ENCODE data around the gene HOXD13.

The HOXD13 gene

DNA sequence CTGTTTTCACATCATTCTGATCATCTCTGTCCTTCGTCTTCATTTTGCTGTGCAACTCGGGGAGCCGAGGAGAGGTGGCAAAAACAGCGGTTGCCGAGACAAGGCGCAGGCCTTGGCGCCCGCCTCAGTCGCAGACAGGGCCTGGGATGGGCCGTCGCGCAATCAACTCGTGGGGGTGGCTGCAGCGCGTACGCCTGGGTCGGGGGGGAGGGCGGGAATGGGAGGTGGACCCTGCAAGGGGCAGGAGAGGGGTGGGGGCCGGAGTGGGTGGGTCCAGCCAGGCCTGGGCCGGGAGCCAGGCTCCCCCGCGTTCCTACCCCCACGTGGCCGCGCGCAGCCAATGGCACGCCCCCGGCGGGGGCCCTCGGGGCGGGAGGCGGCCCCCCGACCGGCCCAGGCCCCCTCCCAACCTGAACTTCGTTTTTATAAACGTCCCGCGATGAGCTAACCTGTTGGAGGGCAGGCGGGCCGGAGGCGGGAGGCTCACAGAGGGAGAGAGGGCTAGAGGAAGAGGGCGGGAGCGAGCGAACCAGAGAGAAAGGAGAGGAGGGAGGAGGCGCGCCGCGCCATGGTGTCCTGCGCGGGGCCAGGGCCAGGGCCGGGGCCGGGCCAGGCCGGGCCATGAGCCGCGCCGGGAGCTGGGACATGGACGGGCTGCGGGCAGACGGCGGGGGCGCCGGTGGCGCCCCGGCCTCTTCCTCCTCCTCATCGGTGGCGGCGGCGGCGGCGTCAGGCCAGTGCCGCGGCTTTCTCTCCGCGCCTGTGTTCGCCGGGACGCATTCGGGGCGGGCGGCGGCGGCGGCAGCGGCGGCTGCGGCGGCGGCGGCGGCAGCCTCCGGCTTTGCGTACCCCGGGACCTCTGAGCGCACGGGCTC, at the start of gene HOXD13:
HOXD13 (plus strand) TSS at position 452 of the 875 bp plus-strand sequence; CDS start at position 622, 170 bp downstream.
- no peak for DNase-seq

DNA sequence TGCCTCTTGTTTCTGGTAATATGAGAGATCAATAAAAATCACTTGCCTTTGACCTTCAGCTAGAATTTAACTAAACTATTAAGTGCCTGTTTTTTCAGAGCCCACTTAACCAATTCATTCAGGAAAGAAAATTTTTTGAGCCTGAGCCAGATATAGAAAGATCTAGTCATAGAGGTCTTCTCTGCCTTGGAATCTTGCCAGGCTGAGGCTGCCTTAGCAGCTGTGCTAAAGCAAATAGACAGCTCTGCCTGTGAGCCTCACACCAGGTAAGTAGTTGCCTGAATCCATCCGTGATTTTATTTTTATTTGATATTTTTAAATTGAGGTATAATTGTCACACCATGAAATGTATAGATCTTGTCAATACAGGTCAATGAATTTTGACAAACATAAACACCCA, 36.1 kb upstream of the HOXD13 start:
- DNase-seq: no peak

DNA sequence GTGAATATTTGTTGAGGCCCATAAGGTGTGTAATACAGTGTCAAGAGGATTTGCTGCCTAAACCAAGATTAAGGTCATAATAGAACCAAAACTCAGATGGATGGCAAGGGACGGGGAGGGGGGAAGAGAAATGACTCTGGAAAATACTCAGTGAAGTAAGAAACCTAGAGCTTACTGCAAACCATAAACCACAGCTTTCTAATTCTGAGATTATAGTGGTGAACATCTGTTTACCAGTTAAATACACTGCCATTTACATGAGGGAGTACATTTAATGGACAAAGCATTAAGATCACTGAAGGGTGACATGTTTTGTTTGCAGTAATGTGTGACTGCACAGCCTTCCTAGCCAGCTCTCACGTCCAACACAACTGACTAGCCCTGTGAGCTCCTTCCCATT, 28.6 kb upstream of the HOXD13 start:
- DNase-seq: no peak

DNA sequence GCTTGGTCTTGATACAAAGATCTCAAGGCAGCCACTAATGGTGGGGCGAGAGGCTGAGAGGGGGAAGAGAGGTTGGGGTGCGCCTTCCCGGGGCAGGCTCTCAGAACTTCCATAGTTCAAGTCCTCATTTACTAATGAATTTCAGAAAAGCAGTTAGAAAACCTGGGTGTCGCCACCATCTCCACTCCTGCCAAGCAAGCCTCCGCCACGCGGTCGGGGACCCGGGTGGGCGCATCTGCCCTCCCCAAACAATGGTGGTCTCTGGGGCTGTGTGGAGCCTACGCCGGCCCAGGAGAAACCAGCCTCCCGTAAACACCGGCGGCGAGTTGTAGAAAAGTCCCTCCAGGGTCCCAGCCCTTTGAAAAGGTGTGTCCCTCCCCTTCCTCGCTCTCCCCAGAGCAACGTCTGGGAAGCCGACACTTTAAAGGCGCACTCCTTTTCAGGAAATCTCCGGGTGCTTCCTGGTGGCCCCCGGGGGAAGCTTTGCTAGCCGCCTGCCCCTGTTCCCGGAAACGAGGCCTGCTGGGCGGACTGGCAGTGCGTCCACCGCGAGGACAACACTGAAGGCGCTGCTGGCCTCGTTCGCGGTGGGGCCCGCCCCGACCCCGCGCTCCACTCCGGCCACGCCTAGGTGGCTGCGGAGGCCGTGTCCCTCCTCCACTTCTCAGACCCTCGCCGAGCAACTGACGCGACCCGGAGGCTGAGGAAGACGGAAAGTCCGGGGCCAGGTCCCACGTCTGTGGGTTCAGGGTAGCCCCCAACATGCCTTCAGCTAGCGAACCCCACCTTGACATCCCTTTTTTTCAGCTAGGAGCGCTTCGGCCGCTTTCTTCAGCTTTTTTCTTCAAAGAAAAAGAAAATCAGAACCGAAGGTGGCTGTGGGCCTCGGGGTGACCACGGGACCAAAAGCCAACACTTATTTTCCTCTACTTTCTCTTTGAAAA, 25.6 kb upstream of the HOXD13 start:
- no peak for DNase-seq

DNA sequence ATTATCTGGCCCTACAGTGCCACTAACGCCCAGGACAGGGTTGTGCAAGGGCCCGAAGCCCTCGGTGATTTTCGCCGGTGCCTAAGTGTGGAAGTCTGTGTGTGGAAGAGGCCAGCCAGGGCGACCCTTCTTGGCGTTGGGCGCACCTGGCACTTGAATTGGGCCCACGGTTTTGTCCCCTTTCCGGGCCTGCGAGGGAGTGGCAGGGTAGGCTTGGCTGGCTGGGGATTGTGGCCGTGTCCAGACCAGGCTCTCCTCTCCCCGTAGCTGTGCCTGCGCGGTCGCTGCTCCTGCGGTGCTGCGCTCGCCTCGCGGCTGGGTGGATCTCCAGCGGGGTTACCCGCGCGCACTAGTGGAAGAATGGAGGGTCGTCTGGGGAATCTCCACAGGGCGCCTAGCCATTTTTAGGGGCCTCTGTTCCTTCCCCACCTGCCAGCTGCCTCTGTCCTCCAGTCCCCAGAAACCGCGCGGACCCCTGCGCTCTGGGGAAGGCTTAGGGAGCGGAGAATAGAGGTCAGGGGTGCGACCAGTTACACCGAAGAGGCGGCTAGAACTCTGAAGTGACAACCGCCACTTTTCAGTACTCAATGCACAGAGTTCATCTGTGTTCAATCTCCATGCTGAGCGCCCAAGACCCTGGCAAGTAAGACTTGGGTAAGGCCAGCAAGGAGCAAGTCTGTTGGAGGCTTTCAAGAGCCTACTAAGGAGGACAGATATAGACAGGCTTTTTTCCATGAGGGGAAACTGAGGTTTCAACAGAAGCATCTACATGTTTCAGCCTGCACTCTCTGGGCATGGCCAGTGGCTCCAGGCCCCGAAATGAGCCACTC, 24.7 kb upstream of the HOXD13 start:
- no peak for DNase-seq

DNA sequence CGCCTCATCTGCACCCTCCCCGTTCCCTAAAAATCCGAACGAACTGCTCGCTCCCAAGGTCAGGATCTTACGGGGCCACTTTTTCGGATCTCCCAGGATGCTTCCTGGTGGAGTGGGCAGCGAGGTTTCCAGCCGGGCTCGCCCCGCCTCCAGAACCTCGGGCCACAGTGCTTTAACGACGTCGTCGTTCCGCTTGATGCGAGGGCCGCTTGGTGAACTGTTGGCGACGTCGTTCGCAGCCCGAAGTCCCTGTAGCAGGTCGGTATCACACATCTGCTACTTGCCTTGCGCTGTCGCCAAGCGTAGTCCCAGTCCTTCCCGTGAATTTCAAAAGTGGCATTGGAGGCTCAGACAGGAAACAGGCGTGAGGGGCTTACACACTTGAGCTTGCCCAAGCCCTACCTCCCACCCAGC, 24.1 kb upstream of the HOXD13 start:
- DNase-seq: no peak

DNA sequence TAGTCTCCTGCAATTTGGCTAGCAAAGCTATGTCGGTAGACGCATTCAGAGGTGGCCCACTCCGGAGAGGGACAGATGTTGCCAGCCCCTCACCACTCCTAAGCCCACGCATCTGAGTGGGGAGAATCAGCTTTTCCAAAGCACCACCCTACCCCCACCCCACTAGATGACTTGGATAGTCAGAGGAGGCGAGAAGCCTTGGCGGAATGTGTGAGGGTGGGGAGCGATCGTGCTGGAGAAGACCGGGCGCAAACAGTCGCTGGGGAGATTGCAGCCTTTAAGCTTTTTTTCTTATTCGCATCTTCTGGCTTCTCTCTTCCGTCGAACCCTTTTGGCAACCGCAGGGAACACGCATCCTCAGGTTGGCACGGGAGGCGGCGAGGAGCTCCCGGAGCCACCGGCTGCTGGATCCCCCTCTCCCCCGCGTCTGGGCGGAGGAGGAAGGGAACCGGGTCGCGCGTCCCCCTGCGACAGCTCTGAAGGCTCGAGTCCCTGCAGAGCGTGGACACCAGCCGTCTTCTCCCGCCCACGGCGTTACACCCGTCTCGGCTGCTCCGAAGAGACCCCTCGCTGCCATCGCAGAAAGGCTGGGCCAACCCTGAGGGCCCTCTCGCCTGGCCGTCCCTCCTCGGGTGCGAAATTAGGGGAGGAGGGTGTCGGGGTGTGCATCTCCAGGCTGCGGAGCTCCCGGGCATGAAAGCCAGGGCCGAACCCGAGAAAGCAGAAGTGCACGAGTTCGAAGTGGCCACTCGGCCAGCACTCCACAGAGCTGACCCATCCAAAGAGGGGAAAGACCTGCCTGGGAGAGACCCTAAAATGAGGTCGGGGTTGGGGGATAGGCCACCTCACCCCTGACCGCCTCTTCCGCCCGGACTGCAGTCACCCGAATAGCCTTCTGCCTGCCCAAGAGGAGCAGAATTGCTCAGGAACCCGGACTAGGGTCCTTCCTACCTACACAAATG, 20.9 kb upstream of the HOXD13 start:
- DNase-seq: no peak

DNA sequence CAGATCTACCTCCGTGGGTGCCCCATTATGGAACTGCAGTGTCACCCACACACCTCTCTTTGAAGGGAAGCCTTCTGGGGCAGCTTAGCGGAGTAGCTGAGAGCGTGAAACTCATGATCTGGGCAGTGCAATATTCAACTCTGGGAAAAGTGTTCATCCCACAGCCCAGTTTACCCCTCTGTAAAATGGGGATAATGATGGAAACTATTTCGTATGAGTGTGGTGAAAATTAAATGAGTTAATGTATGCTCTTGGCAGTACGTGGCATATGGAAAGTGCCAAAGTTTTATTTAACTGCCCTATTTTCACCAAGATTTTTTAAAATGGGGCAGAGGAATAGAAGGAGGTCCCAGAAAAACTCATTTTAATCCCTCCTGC, 20.2 kb upstream of the HOXD13 start:
- no peak for DNase-seq

DNA sequence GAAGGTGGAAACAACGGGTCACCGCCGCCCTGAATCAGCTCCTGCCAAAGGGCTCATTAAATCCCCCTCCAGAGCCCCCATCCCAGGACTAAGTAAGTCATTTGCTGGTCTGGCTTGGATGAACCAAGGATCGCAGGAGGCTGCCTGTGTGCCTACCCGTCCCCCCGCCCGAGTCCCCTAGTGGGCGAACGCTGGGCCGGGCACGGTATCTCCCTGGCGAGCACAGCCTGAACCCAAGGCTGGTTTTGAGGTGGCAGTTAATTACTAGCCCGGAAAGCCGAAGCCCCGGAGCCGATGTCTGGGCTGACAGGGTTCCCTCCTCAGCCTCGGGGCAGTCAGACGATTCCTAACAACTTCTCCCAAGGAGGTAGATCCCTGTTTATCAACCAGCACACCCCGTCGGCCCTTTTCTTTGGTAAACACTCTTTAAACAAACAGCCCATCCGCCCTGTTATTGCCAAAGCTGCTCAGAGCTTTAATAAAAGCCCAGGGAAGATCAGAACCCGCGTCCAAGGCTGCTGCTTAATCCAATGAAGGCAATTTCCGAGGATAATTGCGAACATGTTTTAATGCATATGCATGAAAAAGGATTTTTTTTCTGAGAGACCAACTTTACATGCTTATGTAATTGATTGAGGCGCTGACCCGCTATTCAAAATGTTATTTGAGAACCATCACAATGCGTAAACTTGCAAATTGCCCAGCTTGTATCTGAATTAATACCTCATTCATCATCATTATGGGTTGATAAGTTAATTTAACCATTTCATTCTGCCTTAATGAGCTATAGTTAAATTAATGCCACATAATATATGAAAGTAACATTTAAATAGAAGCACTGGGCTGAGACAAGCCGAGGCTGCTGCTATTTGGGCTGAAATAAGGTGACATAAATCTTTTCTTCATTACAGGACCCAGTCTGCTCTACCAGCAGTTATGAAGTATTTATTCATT, 19.3 kb upstream of the HOXD13 start:
- DNase-seq: no peak

DNA sequence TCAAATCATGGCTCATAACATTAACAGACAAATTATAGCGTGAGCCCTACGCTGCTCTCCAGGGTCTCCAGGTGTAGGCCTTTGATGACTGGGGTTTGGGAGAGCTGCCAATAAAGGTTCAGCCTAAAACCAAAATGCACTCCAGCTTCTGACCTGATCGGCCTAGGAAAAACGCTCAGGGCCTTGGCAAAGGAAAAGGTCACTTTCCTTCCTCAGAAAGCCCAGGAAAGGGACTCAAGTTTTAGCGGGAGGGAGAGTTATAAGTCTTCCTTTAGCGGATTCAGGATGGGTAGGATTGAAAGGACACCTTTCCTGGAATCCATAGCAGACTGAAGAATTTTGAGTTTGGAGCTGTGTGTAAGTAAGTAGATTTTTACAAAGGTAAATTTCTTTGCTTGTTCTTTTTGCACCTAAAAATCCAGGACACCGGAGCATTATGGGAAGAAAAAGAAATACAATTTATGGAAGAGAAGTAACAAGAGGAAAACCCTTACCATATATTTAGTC, 17.5 kb upstream of the HOXD13 start:
- DNase-seq: no peak

DNA sequence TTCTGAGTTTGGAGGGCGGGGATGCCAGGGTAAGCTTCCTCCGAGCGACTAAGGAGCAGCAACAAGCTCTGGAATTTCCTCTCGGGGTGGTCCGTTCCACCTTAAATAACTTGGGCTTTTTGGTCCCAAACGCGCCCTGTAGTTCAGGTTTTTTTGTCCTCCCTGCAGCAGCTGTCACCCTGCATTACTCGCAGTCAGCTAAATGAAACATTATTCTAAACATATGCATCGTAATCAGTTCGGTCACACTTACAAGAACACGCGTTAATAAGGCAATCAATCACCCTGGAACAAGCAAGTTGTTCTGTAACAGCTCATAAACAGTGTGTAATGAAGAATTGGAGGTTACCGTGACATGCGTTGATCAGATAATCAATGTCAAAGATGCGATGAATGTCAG, 17.0 kb upstream of the HOXD13 start:
- no peak for DNase-seq

DNA sequence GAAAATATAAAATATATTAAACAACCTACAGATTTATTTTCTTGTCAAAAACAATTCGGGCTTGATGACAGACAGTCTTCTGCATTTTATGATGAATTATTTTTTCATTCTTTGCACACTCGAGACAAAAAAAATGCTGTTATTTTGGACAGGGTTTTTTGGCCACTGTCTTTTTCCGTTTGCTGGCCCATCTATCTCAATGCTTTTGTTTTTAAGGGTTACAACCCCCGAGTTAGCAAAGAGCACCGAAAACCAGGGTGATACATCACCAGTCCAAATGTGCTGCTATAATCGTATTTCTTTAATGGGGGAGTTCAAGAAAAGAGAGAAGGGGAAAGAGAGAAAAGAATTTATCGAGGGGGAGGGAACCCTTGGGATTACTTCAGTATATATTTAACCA, 16.5 kb upstream of the HOXD13 start:
- DNase-seq: no peak

DNA sequence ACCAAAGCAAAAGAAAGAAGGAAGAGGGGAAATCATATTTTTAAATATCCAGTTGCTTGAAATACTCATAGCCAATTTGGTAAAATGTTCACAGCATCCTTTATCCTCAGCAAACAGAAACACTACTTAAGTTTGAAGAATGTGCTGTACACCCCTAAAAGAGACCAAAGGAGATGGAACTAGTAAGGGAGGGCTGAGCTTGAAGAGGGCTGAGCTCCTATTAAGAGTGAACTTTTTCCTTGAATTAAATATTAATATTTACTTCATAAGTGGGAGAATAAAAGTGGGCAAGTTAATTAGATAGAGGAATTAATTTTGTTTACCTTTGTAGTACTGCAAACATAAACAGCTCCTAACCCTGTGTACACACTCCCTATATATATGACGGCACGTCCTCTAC, 15.7 kb upstream of the HOXD13 start:
- no peak for DNase-seq

DNA sequence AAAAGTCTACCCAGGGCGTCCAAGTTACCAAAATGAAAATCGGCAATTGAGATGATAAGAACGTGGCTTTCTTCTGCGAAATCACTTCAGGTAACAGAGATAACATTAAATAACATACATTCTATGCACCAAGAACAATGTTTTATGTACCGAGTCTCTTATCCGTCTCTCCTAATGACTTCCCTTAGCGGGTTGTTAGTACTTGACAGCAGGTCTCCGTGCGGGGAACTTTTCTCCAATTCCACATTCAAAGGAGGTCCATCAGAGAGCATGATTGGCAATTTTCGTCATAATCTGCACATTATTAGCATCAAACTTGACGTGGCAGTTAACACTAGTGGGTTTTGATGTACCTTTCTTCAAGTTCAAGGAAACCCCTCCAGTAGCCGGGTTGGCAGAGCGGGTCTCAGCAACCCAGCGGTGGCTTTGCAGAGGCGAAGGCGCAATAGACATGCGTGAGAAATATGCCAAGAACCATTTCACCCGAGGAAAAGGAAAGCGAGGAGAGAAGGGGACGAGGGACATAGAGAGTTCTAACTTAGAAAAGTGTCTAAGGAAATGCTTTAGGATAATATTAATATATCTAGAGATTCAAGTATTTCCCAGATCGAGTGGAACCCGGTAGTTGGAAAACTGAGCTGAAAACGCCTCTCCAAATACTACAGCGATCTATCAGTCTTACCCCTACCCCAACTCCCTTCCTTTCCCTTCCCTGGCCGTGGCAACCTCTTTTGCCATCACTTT, 13.8 kb upstream of the HOXD13 start:
- no peak for DNase-seq

DNA sequence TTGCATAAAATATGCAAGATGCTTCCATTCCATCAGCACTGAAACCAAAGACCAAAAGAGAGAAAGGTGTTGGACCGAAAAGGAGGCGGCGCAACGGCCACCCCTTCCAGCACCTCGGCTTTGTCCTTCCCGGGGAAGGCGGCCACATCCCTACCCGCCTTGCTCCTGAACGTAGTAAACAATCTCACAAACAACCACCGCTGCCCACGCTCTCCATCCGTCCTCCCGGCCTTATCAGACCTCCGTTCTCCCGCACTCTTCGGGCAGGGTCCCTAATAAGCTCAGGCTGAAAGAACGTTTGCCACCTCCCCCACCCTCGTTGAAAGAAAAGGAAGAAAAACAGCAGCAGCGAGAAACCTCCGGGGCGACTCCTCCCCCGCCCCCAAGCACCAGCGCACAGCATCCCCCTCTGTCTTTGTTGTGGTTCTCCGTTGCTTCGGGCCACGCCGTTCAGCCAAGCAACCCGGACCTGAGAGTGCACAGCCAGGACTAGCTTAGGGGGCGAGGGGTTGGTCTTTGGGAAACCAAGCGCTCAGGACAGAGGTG, 13.2 kb upstream of the HOXD13 start:
- no peak for DNase-seq

DNA sequence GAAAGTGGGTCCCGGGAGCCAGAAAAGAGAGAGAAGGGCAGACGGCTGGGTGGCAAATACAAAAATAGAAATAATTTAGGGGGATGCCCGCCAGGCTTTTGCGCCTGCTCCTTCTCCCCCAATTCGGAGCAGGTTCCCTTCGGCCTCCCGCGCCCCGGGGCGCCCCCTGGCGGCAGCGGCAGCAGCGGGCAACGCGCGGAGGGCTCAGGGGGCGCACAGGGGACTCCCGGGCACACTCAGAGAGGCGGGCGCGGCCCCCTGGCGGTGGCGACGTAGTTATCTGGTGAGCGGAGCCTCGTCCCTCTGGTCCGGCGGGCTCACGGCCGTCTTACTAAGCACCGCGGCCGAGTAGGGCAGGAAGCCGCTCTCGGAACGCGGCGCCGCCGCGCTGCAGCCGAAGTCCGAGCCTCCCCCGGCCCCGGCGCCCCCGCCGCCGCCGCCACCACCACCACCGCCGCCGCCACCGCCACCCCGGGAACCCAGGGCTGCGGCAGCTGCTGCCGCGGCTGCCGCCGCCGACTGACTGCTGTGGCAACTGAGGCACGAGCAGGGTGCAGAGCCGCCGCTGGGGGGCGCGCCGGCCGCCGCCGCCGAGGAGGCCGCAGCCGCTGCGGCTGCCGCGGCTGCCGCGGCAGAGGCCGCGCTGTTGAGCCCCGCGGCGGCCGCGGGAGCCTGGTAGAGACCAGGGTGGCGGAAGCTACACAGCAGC, 12.5 kb upstream of the HOXD13 start:
- peak; percentile 17 for DNase-seq

DNA sequence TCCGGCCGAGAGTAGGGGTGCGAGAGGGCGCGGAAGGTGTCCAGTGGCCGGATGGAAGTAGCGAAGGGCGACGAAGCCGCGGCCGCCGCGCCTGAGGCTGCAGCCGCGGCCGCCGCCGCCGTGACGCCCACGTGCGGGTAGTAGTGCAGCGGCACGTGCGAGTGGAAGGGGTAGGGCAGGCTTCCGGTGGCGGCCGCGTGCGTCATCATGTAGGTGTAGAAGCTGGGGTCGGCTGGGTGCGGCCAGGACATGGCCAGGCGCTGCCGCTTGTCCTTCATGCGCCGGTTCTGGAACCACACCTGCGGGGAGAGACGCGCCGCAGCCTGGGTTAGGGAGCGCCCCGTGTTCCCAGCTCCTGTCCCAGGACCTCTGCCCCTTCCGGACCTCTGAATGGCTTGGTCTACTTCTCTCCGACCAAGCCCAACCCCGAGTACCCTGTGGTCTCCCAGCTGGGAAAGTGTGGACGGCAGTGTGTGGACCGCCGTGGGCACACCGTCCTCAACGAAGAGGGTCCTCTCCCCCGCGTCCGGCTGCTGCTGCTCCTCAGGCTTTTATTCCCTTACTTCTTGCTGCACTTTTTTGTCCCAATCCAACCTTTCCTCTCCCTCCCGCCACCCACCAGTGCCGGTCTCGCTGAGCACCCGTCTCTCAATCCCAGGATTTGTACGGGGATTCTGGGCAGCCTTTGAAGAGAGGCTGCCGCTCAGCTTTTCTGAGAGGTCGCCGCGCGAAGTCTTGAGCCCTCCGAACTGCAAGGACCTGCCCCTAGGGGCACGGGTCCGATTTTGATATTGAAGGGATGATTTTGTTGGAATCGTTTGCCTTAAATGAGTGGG, 11.8 kb upstream of the HOXD13 start:
- no peak for DNase-seq
